Hepatocyte (in vitro differentiated cells): Measurements from ENCODE around the gene GPRC5A. TPM values are rescaled to one million over a fixed set of nuclear protein-coding genes. Genes with fewer than 3 reads are reported as not detected.

Experiments
- DNase-seq: peaks from one replicate; pipeline ENCODE4 v3.0.0-alpha.2; 2016; ENCODE audit warnings: low spot score
- H2AFZ ChIP-seq: fragments of 200-600 bp; sonication (generic); 2 replicates; pipeline ENCODE4 v1.6.0; 2016; ENCODE audit warnings: antibody characterized with exemption, mild to moderate bottlenecking
- H3K27ac ChIP-seq: fragments of 200-600 bp; sonication (generic); 2 replicates; pipeline ENCODE4 v1.5.1; 2016; ENCODE audit warnings: mild to moderate bottlenecking
- H3K27me3 ChIP-seq: fragments of 200-600 bp; sonication (generic); 2 replicates; pipeline ENCODE4 v1.6.1; 2016
- H3K36me3 ChIP-seq: fragments of 200-600 bp; sonication (generic); replicated peaks from 2 replicates; pipeline ENCODE4 v1.5.1; 2016; ENCODE audit warnings: low read depth; ENCODE audit not compliant: insufficient read depth
- H3K4me1 ChIP-seq: fragments of 200-600 bp; sonication (generic); 2 replicates; pipeline ENCODE4 v1.5.1; 2016; ENCODE audit warnings: mild to moderate bottlenecking, moderate library complexity; ENCODE audit not compliant: insufficient read depth
- H3K4me2 ChIP-seq: fragments of 200-600 bp; sonication (generic); 2 replicates; pipeline ENCODE4 v1.6.0; 2016
- H3K4me3 ChIP-seq: fragments of 200-600 bp; sonication (generic); 2 replicates; pipeline ENCODE4 v1.5.1; 2016; ENCODE audit warnings: mild to moderate bottlenecking
- H3K79me2 ChIP-seq: fragments of 200-600 bp; sonication (generic); 2 replicates; pipeline ENCODE4 v1.6.0; 2017; ENCODE audit warnings: mild to moderate bottlenecking
- H3K9me2 ChIP-seq: fragments of 200-600 bp; sonication (generic); replicated peaks from 2 replicates; pipeline ENCODE4 v1.6.0; 2017; ENCODE audit warnings: mild to moderate bottlenecking; ENCODE audit not compliant: insufficient read depth
- H3K9me3 ChIP-seq: fragments of 200-600 bp; sonication (generic); 2 replicates; pipeline ENCODE4 v1.5.1; 2016; ENCODE audit warnings: low read depth, mild to moderate bottlenecking
- H4K20me1 ChIP-seq: fragments of 200-600 bp; sonication (generic); 2 replicates; pipeline ENCODE4 v1.6.0; 2016; ENCODE audit warnings: mild to moderate bottlenecking; ENCODE audit not compliant: insufficient read depth, poor library complexity, severe bottlenecking
- EZH2 ChIP-seq: fragments of 200-600 bp; sonication (generic); IDR thresholded peaks from 2 replicates; pipeline ENCODE4 v1.6.1; 2016; ENCODE audit warnings: antibody characterized with exemption, mild to moderate bottlenecking, borderline replicate concordance
- EZH2phosphoT487 ChIP-seq: fragments of 200-600 bp; sonication (generic); IDR thresholded peaks from one replicate; pipeline ENCODE4 v1.6.1; 2018; ENCODE audit warnings: antibody characterized with exemption, mild to moderate bottlenecking, low read depth, moderate library complexity; ENCODE audit not compliant: unreplicated experiment, severe bottlenecking
- WGBS: methylation state at CpG from one replicate; pipeline ENCODE4 v1.1.6; 2016; ENCODE audit warnings: low lambda C conversion rate; ENCODE audit errors: missing lambda C conversion rate; 5-methylcytosine and 5-hydroxymethylcytosine counted together
- polyA plus RNA-seq: library from polyadenylated mRNA; unstranded; fragments of >200 nt; fragmentation: Nextera tagmentation; extraction: Ambion mirVana; gene quantifications from 2 replicates; pipeline ENCODE4 v1.2.1, GENCODE V29; 2016
- total RNA-seq: library from RNA; depleted of rRNA; stranded (reverse); fragments of >200 nt; gene quantifications from 2 replicates; pipeline ENCODE4 v1.2.3, GENCODE V29; 2014
- TF ChIP-seq, protein P1 (sequence below): fragments of 200-600 bp; sonication (generic); IDR thresholded peaks from 2 replicates; pipeline ENCODE4 v1.5.1; 2016; ENCODE audit warnings: antibody characterized with exemption, mild to moderate bottlenecking; ENCODE audit not compliant: poor library complexity

Gene GPRC5A
- total and polyA plus RNA-seq, 2 experiments from 2014 or later, result 60.2 to 80.4 TPM

DNA sequence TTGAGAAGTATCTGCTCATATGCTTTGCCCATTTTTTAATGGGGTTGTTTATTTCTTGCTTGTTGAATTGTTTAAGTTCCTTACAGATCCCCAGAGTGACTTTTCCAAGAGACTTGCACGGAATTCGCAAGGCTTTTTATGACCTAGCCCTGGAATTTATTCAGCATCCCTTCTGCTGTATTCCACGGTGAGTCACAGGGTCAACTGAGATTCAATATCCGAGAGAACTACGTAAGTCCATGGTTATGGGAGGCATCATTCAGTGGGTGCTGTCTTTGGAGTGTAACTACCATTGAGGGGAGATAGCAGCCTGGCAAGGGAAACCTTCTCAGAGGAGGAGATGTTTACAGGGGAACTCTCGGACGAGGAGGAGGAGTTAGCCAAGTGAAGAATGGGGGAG, 20.9 kb upstream of the GPRC5A start:
- peak; percentile 62 for DNase-seq
- H3K4me3 ChIP-seq, result no peak overlapping the region
- H3K9me3 ChIP-seq, result no peaks in the 10 kb centered on the region
- 43% methylated on average over 7 of the region's 7 CpGs for WGBS
- TF ChIP-seq, protein P1, sequence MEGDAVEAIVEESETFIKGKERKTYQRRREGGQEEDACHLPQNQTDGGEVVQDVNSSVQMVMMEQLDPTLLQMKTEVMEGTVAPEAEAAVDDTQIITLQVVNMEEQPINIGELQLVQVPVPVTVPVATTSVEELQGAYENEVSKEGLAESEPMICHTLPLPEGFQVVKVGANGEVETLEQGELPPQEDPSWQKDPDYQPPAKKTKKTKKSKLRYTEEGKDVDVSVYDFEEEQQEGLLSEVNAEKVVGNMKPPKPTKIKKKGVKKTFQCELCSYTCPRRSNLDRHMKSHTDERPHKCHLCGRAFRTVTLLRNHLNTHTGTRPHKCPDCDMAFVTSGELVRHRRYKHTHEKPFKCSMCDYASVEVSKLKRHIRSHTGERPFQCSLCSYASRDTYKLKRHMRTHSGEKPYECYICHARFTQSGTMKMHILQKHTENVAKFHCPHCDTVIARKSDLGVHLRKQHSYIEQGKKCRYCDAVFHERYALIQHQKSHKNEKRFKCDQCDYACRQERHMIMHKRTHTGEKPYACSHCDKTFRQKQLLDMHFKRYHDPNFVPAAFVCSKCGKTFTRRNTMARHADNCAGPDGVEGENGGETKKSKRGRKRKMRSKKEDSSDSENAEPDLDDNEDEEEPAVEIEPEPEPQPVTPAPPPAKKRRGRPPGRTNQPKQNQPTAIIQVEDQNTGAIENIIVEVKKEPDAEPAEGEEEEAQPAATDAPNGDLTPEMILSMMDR, result no peak
- no peak for TF ChIP-seq EZH2
- no peak for TF ChIP-seq EZH2phosphoT487
- no peaks in the 10 kb centered on the region for H3K36me3 ChIP-seq
- no peak overlapping the region for H2AFZ ChIP-seq
- H3K4me2 ChIP-seq, result no peak overlapping the region
- peak overlapping the region; percentile 98 for H3K27ac ChIP-seq
- peaks cover 6% of the 10 kb centered on the region for H3K4me1 ChIP-seq
- H3K27me3 ChIP-seq, result no peaks in the 10 kb centered on the region
- no peaks in the 10 kb centered on the region for H3K79me2 ChIP-seq
- no peaks in the 10 kb centered on the region for H3K9me2 ChIP-seq
- H4K20me1 ChIP-seq, result no peaks in the 10 kb centered on the region

DNA sequence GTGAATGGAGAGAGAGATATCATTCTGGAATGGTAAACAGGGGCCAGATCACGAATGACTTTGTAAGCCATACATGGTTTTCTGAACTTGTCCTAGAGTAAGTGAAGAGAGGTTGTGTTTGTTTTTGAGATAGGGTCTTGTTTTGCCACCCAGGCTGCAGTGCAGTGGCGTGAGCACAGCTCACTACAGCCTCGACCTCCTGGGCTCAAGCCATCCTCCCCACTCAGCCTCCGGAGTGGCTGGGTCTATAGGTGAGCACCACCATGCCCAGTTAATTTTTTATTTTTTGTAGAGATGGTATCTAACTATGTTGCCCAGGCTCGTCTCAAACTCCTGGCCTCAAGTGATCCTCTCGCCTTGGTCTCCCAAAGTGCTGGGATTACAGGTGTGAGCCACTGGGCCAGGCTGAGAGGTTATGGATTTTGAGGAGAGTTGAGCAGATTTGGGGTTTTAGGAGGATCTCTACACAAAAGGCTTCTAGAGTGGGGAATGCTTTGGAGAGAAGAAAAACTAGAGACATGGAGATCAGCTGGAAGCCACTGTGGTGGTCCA, 19.7 kb upstream of the GPRC5A start:
- TF ChIP-seq, protein P1, result no peak
- TF ChIP-seq EZH2, result no peak
- TF ChIP-seq EZH2phosphoT487, result no peak
- WGBS, result 74% methylated on average over 6 of the region's 6 CpGs
- no peak for DNase-seq
- Histone ChIP-seq H3K9me2 (no peaks in the 10 kb centered on the region), H2AFZ (no peak overlapping the region), H3K27ac (peak overlapping the region; percentile 98), H3K4me2 (no peak overlapping the region), H3K79me2 (no peaks in the 10 kb centered on the region), H4K20me1 (no peaks in the 10 kb centered on the region), H3K36me3 (no peaks in the 10 kb centered on the region), H3K9me3 (no peaks in the 10 kb centered on the region), H3K27me3 (no peaks in the 10 kb centered on the region), H3K4me3 (no peak overlapping the region), H3K4me1 (peaks cover 6% of the 10 kb centered on the region)

DNA sequence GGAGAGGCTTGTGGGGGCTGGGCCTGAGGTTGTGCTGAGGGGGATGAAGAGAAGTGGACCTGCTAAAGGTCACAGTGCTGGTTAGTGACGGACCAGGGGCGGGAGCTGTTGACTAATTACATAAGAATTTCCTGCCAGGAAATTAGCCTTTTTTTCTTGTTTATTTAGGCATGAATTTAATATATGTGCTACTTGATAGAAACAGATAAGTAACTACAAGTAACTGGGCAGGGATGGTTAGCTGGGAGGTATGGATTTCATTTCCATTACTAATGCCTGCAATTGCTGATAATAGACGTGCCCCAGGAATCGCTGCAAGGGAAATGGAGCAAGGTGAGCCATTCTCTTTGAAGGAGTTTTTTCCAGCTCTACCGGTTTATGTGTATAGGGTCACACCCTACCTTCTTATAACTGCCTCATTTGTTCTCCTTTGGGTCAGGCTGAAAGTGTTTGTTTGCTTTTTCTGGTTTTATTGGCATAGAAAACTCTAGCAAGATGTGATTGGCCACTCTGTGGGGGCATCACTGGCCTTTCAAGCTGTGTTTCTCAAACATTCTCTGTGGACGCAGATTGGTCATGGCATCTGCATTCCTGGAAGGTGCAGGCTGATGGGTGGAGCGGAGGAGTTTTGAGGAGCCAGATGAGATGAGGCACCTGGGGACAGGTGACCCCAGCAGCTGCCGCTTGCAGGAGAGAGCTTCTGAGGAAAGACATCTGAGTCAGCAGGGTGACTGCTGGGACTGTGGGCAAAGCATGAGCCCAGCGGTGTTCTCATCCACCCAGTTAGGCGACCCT, 19.0 kb upstream of the GPRC5A start:
- Histone ChIP-seq H3K27me3 (no peaks in the 10 kb centered on the region), H3K9me3 (no peaks in the 10 kb centered on the region), H3K4me3 (no peak overlapping the region), H3K27ac (peak overlapping the region; percentile 98), H3K79me2 (no peaks in the 10 kb centered on the region), H3K4me2 (peak overlapping the region; percentile 24), H3K36me3 (no peaks in the 10 kb centered on the region), H2AFZ (no peak overlapping the region), H4K20me1 (no peaks in the 10 kb centered on the region), H3K9me2 (no peaks in the 10 kb centered on the region), H3K4me1 (peaks cover 6% of the 10 kb centered on the region)
- no peak for TF ChIP-seq EZH2phosphoT487
- TF ChIP-seq, protein P1, result no peak
- WGBS, result 35% methylated on average over 10 of the region's 10 CpGs
- peak; percentile 83 for DNase-seq
